Ecto neural progenitor cell (in vitro differentiated cells): ENCODE results near the gene PSIP1.
"Not testable (repeated sequence)": the region's sequence is repeated elsewhere in the genome, so short reads cannot be mapped to it uniquely, and the experiment has no call there.

ENCODE experiments used
- DNase-seq: peaks from one replicate; pipeline ENCODE4 v3.0.0-alpha.2; 2018; ENCODE audit warnings: low spot score

PSIP1 gene

DNA sequence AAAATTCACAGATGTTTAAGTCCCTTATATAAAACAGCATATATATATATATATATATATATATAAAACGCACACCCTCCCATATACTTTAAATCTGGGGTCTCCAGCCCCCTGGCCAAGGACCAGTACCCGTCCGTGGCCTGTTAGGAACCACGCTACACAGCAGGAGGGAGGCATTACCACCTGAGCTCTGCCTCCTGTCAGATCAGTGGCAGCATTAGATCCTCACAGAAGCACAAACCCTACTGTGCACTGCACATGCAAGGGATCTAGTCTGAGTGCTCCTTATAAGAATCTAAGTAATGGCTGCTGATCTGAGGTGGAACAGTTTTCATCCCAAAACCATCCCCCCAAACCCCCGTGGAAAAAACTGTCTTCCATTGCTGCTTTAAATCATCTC, 9.0 kb downstream of the PSIP1 start:
- DNase-seq: no peak

GRCh38 chr9:15501179-15501578, 9.6 kb downstream of the PSIP1 start:
- no peak for DNase-seq

GRCh38 chr9:15499139-15499538, 11.6 kb downstream of the PSIP1 start:
- no peak for DNase-seq

DNA sequence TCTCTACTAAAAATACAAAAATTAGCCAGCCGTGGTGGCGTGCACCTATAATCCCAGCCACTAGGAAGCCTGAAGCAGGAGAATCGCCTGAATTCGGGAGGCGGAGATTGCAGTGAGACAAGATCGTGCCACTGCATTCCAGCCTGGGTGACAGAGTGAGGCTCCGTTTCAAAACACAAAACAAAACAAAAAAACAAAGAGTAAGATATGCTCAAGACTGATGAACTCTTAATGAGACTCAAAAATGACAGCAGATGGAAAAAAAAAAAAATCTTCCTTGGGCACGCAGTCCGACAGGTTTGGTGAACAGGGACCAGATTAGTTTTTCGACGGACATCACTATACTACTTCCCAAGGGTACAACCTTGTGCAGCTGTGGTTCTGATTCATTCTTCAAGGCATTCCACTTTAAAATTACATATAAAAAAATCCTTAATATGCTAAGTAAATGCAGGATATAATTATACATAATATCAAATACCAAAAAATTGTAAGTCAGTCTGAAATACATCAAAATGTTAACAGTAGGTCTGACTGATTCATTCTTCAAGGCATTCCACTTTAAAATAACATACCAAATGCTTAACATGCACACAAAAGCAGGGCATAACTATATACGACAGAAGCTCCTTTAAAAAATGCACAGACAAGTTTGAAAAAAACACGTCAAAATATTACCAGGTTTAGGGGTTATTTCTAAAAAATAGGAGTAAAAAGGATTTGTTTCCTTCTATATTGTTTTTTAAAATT, 12.3 kb downstream of the PSIP1 start:
- no peak for DNase-seq

GRCh38 chr9:15492485-15493150, 18.2 kb downstream of the PSIP1 start:
- no peak for DNase-seq

- DNase-seq: no peak
Observed at GRCh38 chr9:15491950-15492349, 18.8 kb downstream of the PSIP1 start.

DNA sequence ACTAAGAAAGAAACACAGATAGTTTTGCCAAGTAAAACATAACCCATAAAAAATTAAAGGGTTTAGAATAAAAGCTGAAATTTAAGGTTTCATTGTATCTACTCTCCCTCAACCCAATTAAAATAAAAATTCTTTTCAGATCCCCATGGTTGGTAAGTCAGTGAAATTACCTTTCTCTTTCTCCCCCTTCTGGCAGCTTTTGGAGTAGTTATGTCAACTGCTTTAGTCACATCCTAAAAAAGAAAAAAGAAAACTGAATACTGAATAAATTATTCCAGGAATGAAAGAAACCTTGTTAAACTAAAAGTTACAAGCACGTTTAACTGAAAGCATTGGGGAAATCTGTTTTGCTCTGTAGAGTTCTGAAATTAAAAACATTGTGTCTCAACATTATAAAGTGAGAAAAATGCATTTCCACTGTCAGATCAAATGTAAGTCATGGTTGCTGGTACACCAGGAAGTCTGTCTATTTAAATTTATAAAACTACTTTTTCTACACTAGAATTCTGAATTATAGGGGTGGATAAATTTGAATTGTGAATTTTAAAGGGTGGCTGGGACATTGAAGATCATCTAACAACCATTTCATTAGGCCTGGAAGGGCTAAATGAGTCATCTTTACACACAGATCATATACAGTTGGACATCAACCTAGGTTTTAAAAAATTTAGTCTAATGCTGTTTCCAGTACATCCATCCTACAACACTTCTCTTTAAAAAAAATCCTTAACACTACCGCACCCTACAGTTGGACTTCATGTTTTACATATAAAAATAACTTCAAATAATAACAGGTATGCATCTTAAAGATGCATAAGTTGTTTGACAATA, 24.7 kb downstream of the PSIP1 start:
- DNase-seq: no peak

- DNase-seq: no peak
Observed at GRCh38 chr9:15484802-15485201, 26.0 kb downstream of the PSIP1 start.

GRCh38 chr9:15482146-15482545, 28.6 kb downstream of the PSIP1 start:
- no peak for DNase-seq

GRCh38 chr9:15480028-15480427, 30.7 kb downstream of the PSIP1 start:
- DNase-seq: no peak

DNA sequence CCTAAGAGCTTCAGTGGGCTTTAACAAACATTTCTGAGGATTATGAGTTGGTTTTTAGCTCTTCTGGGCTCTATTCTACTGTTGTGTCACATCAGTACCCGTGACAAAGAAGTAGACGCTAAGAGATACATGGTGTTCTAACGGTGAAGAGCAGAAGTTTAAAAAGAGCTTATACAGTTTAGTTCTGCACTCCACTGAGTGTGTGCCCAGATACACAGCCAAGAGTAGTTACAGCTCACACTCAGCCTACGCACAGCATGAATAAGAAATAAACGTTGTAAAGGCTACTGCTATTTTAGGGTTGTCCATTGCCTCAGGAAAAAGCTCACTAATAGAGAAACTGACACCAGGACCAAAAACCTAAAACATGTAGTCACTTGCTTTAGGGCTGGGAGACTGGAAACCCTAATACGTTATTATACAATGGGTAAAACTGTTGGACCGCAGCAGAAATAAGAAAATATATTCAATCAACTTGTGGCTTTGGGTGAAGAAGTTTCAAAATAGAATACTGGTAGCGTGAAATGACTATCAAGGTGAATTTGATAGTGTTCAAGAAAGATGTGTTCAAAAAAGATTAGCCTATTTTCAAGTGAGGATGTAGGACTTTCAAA, 34.7 kb downstream of the PSIP1 start:
- DNase-seq: no peak

DNA sequence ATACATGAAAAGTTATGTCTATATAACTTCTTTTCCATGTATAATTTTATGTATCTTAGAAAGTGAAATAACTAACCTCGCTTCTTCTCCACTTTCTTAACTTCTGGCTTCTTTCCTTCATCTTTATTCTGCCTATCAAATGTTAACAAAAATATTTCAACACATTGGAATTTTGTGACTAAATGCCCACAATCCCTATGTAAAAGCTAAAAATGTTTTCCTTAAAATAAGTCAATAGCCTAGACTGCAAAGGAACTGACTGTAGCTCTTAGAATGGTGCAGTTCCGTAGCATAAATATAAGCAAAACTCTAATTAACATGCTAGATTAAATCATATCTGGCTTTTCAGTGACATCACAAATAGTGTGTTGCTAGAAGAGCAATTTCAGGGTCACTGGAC, 40.9 kb downstream of the PSIP1 start:
- no peak for DNase-seq

- no peak for DNase-seq
Observed at GRCh38 chr9:15469406-15469805, 41.4 kb downstream of the PSIP1 start.

- DNase-seq: no peak
Observed at GRCh38 chr9:15468145-15468544, 42.6 kb downstream of the PSIP1 start.

- DNase-seq: no peak
Observed at GRCh38 chr9:15461601-15462000, 49.2 kb downstream of the PSIP1 start.

GRCh38 chr9:15461056-15461455, 49.7 kb downstream of the PSIP1 start:
- DNase-seq: no peak

- no peak for DNase-seq
Observed at GRCh38 chr9:15453956-15454355, 56.8 kb downstream of the PSIP1 start.

DNA sequence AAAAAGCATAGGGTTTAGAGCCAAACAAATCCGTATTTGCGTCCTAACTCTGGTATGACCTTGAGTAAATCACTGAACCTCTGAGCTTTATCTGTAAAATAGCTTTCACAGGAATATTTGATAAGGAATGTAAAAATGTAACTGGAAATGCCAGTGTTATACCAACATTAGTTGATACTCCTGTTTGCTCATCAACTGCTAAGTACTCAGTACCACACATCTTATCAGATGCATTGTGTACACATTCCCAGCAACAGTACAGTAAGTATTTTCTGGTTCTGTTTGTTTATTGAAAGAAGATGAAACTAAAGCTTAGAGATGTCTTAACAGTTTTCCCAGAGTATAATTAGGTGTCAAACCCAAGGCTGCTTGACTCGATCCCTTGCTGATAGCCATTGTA, 66.6 kb downstream of the PSIP1 start:
- DNase-seq: no peak

GRCh38 chr9:15442264-15442663, 68.5 kb downstream of the PSIP1 start:
- not testable (repeated sequence) for DNase-seq

DNA sequence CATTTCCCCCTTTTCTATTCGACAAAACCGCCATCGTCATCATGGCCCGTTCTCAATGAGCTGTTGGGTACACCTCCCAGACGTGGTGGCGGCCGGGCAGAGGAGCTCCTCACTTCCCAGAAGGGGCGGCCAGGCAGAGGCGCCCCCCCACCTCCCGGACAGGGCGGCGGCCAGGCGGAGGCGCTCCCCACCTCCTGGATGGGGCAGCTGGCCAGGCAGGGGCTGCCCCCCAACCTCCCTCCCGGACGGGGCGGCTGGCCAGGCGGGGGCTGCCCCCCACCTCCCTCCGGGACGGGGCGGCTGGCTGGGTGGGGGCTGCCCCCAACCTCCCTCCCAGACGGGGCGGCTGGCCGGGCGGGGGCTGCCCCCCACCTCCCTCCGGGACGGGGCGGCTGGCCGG, 68.9 kb downstream of the PSIP1 start:
- DNase-seq: not testable (repeated sequence)

DNA sequence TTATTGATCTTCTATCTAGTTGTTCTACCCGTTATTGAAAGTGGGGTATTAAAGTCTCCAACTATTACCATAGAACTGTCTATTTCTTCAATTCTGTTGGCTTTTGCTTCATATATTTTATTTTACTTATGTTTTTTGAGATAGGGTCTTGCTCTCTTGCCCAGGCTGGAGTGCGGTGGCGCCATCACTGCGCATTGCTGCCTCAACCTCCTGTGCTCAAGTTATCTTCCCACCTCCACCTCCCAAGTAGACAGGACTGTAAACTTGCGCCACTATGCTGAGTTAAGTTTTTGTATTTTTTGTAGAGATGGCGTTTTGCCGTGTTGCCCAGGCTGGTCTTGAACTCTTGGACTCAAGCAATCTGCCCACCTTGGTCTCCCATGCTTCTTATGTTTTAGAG, 71.9 kb downstream of the PSIP1 start:
- no peak for DNase-seq

DNA sequence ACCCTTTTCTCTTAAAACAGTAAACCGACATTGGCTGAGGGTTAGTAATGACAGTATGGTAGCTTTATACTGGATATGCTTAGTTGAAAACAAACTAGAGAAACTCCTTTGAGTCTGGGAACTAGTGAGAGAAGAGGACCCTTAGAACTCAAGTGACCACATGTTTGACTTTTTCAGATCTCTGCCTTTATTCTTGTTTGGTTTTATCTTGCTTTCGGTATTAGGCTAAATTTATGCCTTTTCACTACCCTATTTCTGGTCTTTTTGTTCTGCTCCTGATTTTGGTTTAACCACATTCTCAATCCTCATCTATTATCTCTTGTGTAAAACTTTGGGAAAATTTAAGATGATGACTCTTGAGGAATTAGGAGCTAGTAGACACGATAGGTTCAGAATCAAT, 77.1 kb downstream of the PSIP1 start:
- DNase-seq: no peak

- no peak for DNase-seq
Observed at GRCh38 chr9:15433191-15433590, 77.6 kb downstream of the PSIP1 start.
